IMR-90 (cell line): ENCODE results near the gene KCNIP1. TPM values are rescaled to one million over a fixed set of nuclear protein-coding genes. Genes with fewer than 3 reads are reported as not detected.

ENCODE experiments used
- ATAC-seq: fragments of 200-7000 bp; cut with Tn5 transposase; 2 replicates; pipeline ENCODE4 v1.9.1; 2020; ENCODE audit warnings: low read depth, mild to moderate bottlenecking, moderate library complexity
- BruUV-seq: library from RNA; stranded (reverse); fragments of 400-500 nt; replicated peaks from 2 replicates; lab custom pipeline; 2021; lab: Mats Ljungman, UMichigan
- CTCF ChIA-PET: fragments of 300-600 bp; formaldehyde crosslinking; extraction: SDS; loops from one replicate; lab custom pipeline; 2021; ENCODE audit warnings: antibody characterized with exemption; lab: Yijun Ruan, JAX
- POLR2A ChIA-PET: fragments of 300-600 bp; sonication (Branson Sonifier 250); formaldehyde crosslinking; loops from one replicate; lab custom pipeline; 2022; ENCODE audit warnings: antibody characterized with exemption; ENCODE audit not compliant: unreplicated experiment; lab: Charles Lee
- DNase-seq: peaks from one replicate; pipeline ENCODE4 v3.0.0; 2013
- H2AFZ ChIP-seq: replicated peaks from 2 replicates; pipeline ENCODE3; 2013; ENCODE audit warnings: low read length, mild to moderate bottlenecking; ENCODE audit not compliant: poor library complexity
- H2AK5ac ChIP-seq: 2 replicates; pipeline ENCODE4 v1.6.1; 2013; ENCODE audit warnings: low read depth, low read length, inconsistent platforms
- H2AK9ac ChIP-seq: replicated peaks from 2 replicates; pipeline ENCODE3; 2013; ENCODE audit warnings: mild to moderate bottlenecking, low read depth, low read length, moderate library complexity; ENCODE audit not compliant: poor library complexity
- H2BK120ac ChIP-seq: 2 replicates; pipeline ENCODE4 v1.6.1; 2013; ENCODE audit warnings: low read depth, low read length, inconsistent platforms
- H2BK15ac ChIP-seq: 3 replicates; pipeline ENCODE4 v1.6.1; 2013; ENCODE audit warnings: low read depth, low read length, inconsistent platforms
- H2BK20ac ChIP-seq: 2 replicates; pipeline ENCODE4 v1.6.1; 2013; ENCODE audit warnings: low read depth, mild to moderate bottlenecking, inconsistent platforms, low read length, moderate library complexity
- H2BK5ac ChIP-seq: 2 replicates; pipeline ENCODE4 v1.6.1; 2013; ENCODE audit warnings: mild to moderate bottlenecking, low read depth, low read length, inconsistent platforms; ENCODE audit not compliant: poor library complexity, severe bottlenecking
- H3K14ac ChIP-seq: replicated peaks from 2 replicates; pipeline ENCODE4 v1.6.1; 2013; ENCODE audit warnings: low read depth, low read length, inconsistent platforms
- H3K18ac ChIP-seq: 2 replicates; pipeline ENCODE4 v1.6.1; 2013; ENCODE audit warnings: low read depth, low read length, control low read depth
- H3K23ac ChIP-seq: 2 replicates; pipeline ENCODE4 v1.6.1; 2013; ENCODE audit warnings: low read depth, low read length, inconsistent platforms
- H3K27ac ChIP-seq: 2 replicates; pipeline ENCODE4 v1.5.1; 2013; ENCODE audit warnings: mild to moderate bottlenecking, control low read depth, low read length; ENCODE audit not compliant: insufficient read depth
- H3K27me3 ChIP-seq: 2 replicates; pipeline ENCODE4 v1.6.1; 2013; ENCODE audit warnings: low read length; ENCODE audit not compliant: control insufficient read depth, insufficient read depth
- H3K36me3 ChIP-seq: 2 replicates; pipeline ENCODE4 v1.6.1; 2013; ENCODE audit warnings: low read length, mixed read lengths; ENCODE audit not compliant: control insufficient read depth, insufficient read depth
- H3K4ac ChIP-seq: 2 replicates; pipeline ENCODE4 v1.6.1; 2013; ENCODE audit warnings: low read depth, low read length, inconsistent platforms
- H3K4me1 ChIP-seq: 2 replicates; pipeline ENCODE4 v1.6.1; 2013; ENCODE audit warnings: low read length, mixed read lengths; ENCODE audit not compliant: control insufficient read depth, insufficient read depth
- H3K4me2 ChIP-seq: 2 replicates; pipeline ENCODE4 v1.6.1; 2013; ENCODE audit warnings: low read depth, mild to moderate bottlenecking, control low read depth, low read length, moderate library complexity
- H3K4me3 ChIP-seq: 2 replicates; pipeline ENCODE4 v1.5.1; 2013; ENCODE audit warnings: low read depth, mild to moderate bottlenecking, control low read depth, low read length, moderate library complexity; ENCODE audit not compliant: insufficient read depth
- H3K56ac ChIP-seq: 2 replicates; pipeline ENCODE4 v1.6.1; 2013; ENCODE audit warnings: low read length, inconsistent platforms; ENCODE audit not compliant: insufficient read depth; ENCODE audit errors: extremely low read depth
- H3K79me1 ChIP-seq, 2 experiments: 2 replicates each; pipeline ENCODE4 v1.6.1; 2013; ENCODE audit warnings: low read length in 2 of 2, inconsistent platforms in 1 of 2, low read depth in 1 of 2
- H3K9ac ChIP-seq: 2 replicates; pipeline ENCODE4 v1.6.1; 2013; ENCODE audit warnings: low read depth, low read length, control low read depth
- H3K9me1 ChIP-seq: 2 replicates; pipeline ENCODE4 v1.6.1; 2013; ENCODE audit warnings: low read length, inconsistent platforms; ENCODE audit not compliant: insufficient read depth
- H3K9me3 ChIP-seq: 2 replicates; pipeline ENCODE4 v1.6.1; 2013; ENCODE audit warnings: low read length; ENCODE audit not compliant: control insufficient read depth, insufficient read depth
- H4K20me1 ChIP-seq: 2 replicates; pipeline ENCODE4 v1.6.1; 2013; ENCODE audit warnings: low read length, inconsistent platforms; ENCODE audit not compliant: insufficient read depth
- H4K5ac ChIP-seq: 2 replicates; pipeline ENCODE4 v1.6.1; 2013; ENCODE audit warnings: mild to moderate bottlenecking, low read depth, low read length, control low read depth
- H4K8ac ChIP-seq, 2 experiments: 2 replicates each; pipeline ENCODE4 v1.6.1; 2013; ENCODE audit warnings: low read depth in 2 of 2, low read length in 2 of 2, control low read depth in 1 of 2, inconsistent platforms in 1 of 2
- H4K91ac ChIP-seq: 2 replicates; pipeline ENCODE4 v1.6.1; 2013; ENCODE audit warnings: low read depth, low read length, inconsistent platforms; ENCODE audit not compliant: insufficient read depth
- BHLHE40 ChIP-seq: fragments of 150-350 bp; IDR thresholded peaks from 2 replicates; pipeline ENCODE4 v1.6.1; 2016; ENCODE audit warnings: mild to moderate bottlenecking, low read depth, low read length
- CEBPB ChIP-seq: IDR thresholded peaks from 2 replicates; pipeline ENCODE4 v1.6.1; 2012; ENCODE audit warnings: low read depth, low read length, improper control_type of control experiment
- CHD1 ChIP-seq: IDR thresholded peaks from 2 replicates; pipeline ENCODE4 v1.6.1; 2012; ENCODE audit warnings: low read depth, low read length, improper control_type of control experiment
- MAFK ChIP-seq: IDR thresholded peaks from 2 replicates; pipeline ENCODE4 v1.6.1; 2012; ENCODE audit warnings: low read depth, low read length, improper control_type of control experiment
- MAZ ChIP-seq: IDR thresholded peaks from 2 replicates; pipeline ENCODE4 v1.6.1; 2012; ENCODE audit warnings: low read depth, mild to moderate bottlenecking, low read length, improper control_type of control experiment, moderate library complexity, borderline replicate concordance
- NFE2L2 ChIP-seq: fragments of 150-350 bp; IDR thresholded peaks from 2 replicates; pipeline ENCODE4 v1.6.1; 2016; ENCODE audit warnings: low read depth, mild to moderate bottlenecking, low read length
- WGBS, 2 experiments: methylation state at CpG; one replicate each; pipeline versions ENCODE4 v1.1.5 to v1.1.7; 2013; ENCODE audit warnings: missing lambda C conversion rate in 2 of 2; ENCODE audit not compliant: insufficient read length in 1 of 2; ENCODE audit errors: extremely low coverage in 2 of 2; 5-methylcytosine and 5-hydroxymethylcytosine counted together
- dilution Hi-C: fragments of 300-500 bp; cut with HindIII; formaldehyde crosslinking; loops from one replicate; pipeline ENCODE4 v1.14.3; 2018; ENCODE audit warnings: low sequenced_read_pairs; ENCODE audit not compliant: unreplicated experiment
- in situ Hi-C: fragments of 300-500 bp; cut with MboI; formaldehyde crosslinking; loops from 3 replicates; pipeline ENCODE4 v1.14.3; 2019; ENCODE audit warnings: low sequenced_read_pairs, inconsistent platforms, mixed read lengths
- intact Hi-C: fragments of 100-400 bp; cut with micrococcal nuclease; formaldehyde crosslinking; loops from 2 replicates; pipeline ENCODE4 v1.10.0; 2022
- polyA plus RNA-seq, 3 experiments: library from polyadenylated mRNA; depleted of rRNA; stranded (reverse); fragments of >200 nt; gene quantifications; 2 replicates each; pipeline ENCODE4 v1.2.3, GENCODE V29; 2012; ENCODE audit warnings: low replicate concordance in 1 of 3
- total RNA-seq: library from RNA; depleted of rRNA; stranded (reverse); fragments of >200 nt; gene quantifications from 2 replicates; pipeline ENCODE4 v1.2.3, GENCODE V29; 2012
- TF ChIP-seq, protein P1 (sequence below): fragments of 150-350 bp; IDR thresholded peaks from 2 replicates; pipeline ENCODE4 v1.6.1; 2017; ENCODE audit warnings: mild to moderate bottlenecking, antibody characterized with exemption, low read length, low read depth

KCNIP1 gene
- total and polyA plus RNA-seq, 2 of the 4 experiments (the other 2 are of a cell fraction), result not detected

GRCh38 chr5:170697031-170697430 is 193.2 kb downstream of the KCNIP1 start:
- H3K4me3 ChIP-seq, result no peak overlapping the region
- no peaks in the 10 kb centered on the region for H4K20me1 ChIP-seq
- no peak overlapping the region for H4K8ac ChIP-seq
- no peak overlapping the region for H2BK120ac ChIP-seq
- H3K36me3 ChIP-seq, result no peaks in the 10 kb centered on the region
- H3K56ac ChIP-seq, result no peak overlapping the region
- H3K27ac ChIP-seq, result no peak overlapping the region
- no peak overlapping the region for H3K23ac ChIP-seq
- H3K18ac ChIP-seq, result no peak overlapping the region
- WGBS, 2 experiments, result no CpG with 5 or more reads among the region's 2 CpGs
- 0 out of 2 replicates have a peak, but pooled peaks cover 3% of the 10 kb centered on the region for H3K27me3 ChIP-seq
- no peak overlapping the region for H3K9ac ChIP-seq
- no peak overlapping the region for H3K4ac ChIP-seq
- BruUV-seq, result no TSS peak
- no peak overlapping the region for H4K5ac ChIP-seq
- CTCF ChIA-PET, result no interaction called here
- H2BK15ac ChIP-seq, result no peak overlapping the region
- no peak overlapping the region for H4K91ac ChIP-seq
- intact Hi-C loops (no loop called here), dilution Hi-C loops (no loop called here), in situ Hi-C loops (no loop called here)
- TF ChIP-seq, protein P1, sequence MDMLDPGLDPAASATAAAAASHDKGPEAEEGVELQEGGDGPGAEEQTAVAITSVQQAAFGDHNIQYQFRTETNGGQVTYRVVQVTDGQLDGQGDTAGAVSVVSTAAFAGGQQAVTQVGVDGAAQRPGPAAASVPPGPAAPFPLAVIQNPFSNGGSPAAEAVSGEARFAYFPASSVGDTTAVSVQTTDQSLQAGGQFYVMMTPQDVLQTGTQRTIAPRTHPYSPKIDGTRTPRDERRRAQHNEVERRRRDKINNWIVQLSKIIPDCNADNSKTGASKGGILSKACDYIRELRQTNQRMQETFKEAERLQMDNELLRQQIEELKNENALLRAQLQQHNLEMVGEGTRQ, result no peak
- no peak for TF ChIP-seq MAZ
- no peak for TF ChIP-seq MAFK
- no peak for TF ChIP-seq NFE2L2
- TF ChIP-seq CEBPB, result no peak
- no peak for TF ChIP-seq BHLHE40
- TF ChIP-seq CHD1, result no peak
- H2AFZ ChIP-seq, result no peak overlapping the region
- no peak overlapping the region for H2BK20ac ChIP-seq
- H3K79me1 ChIP-seq, result no peaks in the 10 kb centered on the region
- no peaks in the 10 kb centered on the region for H3K4me1 ChIP-seq
- H3K9me1 ChIP-seq, result no peaks in the 10 kb centered on the region
- ATAC-seq (no peak), DNase-seq (no peak)
- H3K9me3 ChIP-seq, result no peaks in the 10 kb centered on the region
- no peak overlapping the region for H2AK9ac ChIP-seq
- H3K4me2 ChIP-seq, result no peak overlapping the region
- H3K14ac ChIP-seq, result no peak overlapping the region
- no peak overlapping the region for H2AK5ac ChIP-seq
- POLR2A ChIA-PET, result no interaction called here
- no peak overlapping the region for H2BK5ac ChIP-seq
